Measurements from ENCODE around the gene SHC1.

Gene SHC1

GRCh38 chr1:154971341-154971998, 923 bp upstream of the SHC1 start:
- Histone ChIP-seq H3K36me3 (ENCODE audit: insufficient read depth, low read length) (no peaks in the 10 kb centered on the region; the same call in 1 of the 2 replicates), H3K27ac (ENCODE audit: low read depth, low read length) (peak overlapping the region; percentile 97), H3K4me3 (ENCODE audit: low read depth, low read length) (peak overlapping the region; percentile 90), H2AFZ (ENCODE audit: low read length, unreplicated experiment) (no peak overlapping the region), H3K79me2 (ENCODE audit: control insufficient read depth, insufficient read depth, low read length, unreplicated experiment) (peaks cover 60% of the 10 kb centered on the region), H3K4me1 (ENCODE audit: control insufficient read depth, insufficient read depth, low read length, unreplicated experiment) (peaks cover 46% of the 10 kb centered on the region), H3K27me3 (ENCODE audit: insufficient read depth, low read length) (no peaks in the 10 kb centered on the region)

DNA sequence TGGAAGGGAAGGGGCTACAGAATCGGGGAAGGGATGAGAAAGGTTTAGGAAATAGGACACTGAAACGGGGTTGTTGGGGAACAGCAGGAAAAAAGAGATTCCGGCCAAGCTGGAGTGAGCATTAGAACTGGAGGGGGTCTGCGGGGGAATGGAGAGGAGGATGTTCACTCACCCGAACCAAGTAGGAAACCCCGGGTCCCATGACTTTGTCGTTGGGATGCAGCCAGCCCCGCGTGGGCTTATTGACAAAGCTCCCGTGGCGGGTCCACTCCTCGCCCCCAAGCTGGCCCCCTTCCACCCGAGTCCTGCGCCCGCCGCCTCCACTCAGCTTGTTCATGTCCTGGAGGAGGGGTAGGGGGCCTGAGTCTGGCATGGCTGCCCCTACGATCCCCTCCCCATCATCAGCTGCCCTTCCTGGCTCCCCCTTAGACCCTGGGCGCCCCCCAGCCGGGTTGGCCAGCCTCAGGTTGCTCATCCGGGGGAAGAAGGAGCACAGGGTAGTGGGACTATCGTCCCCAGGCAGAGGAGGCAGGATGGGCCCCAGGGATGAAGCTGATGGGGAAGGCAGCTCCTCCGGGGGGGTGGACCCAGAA, 591 bp downstream of the SHC1 start:
- H3K36me3 ChIP-seq (ENCODE audit: insufficient read depth, low read length), result no peaks in the 10 kb centered on the region; the same call in 1 of the 2 replicates
- H3K79me2 ChIP-seq (ENCODE audit: control insufficient read depth, insufficient read depth, low read length, unreplicated experiment), result peaks cover 51% of the 10 kb centered on the region
- H3K4me3 ChIP-seq (ENCODE audit: low read depth, low read length), result peak overlapping the region; percentile 90
- peak overlapping the region; percentile 97 for H3K27ac ChIP-seq (ENCODE audit: low read depth, low read length)
- H3K27me3 ChIP-seq (ENCODE audit: insufficient read depth, low read length), result no peaks in the 10 kb centered on the region
- H3K4me1 ChIP-seq (ENCODE audit: control insufficient read depth, insufficient read depth, low read length, unreplicated experiment), result peaks cover 50% of the 10 kb centered on the region
- no peak overlapping the region for H2AFZ ChIP-seq (ENCODE audit: low read length, unreplicated experiment)

DNA sequence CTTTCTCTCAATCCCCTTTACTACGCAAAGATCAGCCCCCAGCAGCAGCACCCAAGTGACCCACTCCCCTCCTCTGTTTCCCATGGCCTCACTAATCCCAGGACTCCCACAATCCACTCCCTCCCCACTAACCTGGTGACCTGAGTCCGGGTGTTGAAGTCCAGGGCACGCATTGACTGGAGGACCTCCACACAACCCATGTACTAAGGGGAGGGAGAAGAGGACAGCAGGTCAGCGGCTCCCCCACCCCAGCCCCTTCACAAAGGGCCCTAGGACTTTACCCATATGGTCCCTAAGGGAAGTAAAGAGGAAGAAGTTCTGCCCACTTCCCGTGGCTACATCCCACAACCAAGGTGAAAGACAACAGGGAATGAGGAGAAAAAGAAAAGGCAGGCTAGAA, 1.3 kb downstream of the SHC1 start:
- H2AFZ ChIP-seq (ENCODE audit: low read length, unreplicated experiment), result no peak overlapping the region
- H3K4me3 ChIP-seq (ENCODE audit: low read depth, low read length), result peak overlapping the region; percentile 90
- H3K4me1 ChIP-seq (ENCODE audit: control insufficient read depth, insufficient read depth, low read length, unreplicated experiment), result peaks cover 50% of the 10 kb centered on the region
- H3K27ac ChIP-seq (ENCODE audit: low read depth, low read length), result peak overlapping the region; percentile 97
- peaks cover 50% of the 10 kb centered on the region for H3K79me2 ChIP-seq (ENCODE audit: control insufficient read depth, insufficient read depth, low read length, unreplicated experiment)
- peaks cover 3% of the 10 kb centered on the region; the same call in 1 of the 2 replicates for H3K36me3 ChIP-seq (ENCODE audit: insufficient read depth, low read length)
- H3K27me3 ChIP-seq (ENCODE audit: insufficient read depth, low read length), result no peaks in the 10 kb centered on the region

GRCh38 chr1:154968731-154969130, 1.8 kb downstream of the SHC1 start:
- H3K27me3 ChIP-seq (ENCODE audit: insufficient read depth, low read length), result no peaks in the 10 kb centered on the region
- H3K27ac ChIP-seq (ENCODE audit: low read depth, low read length), result peak overlapping the region; percentile 97
- H3K79me2 ChIP-seq (ENCODE audit: control insufficient read depth, insufficient read depth, low read length, unreplicated experiment), result peaks cover 50% of the 10 kb centered on the region
- H3K4me1 ChIP-seq (ENCODE audit: control insufficient read depth, insufficient read depth, low read length, unreplicated experiment), result peaks cover 53% of the 10 kb centered on the region
- peaks cover 3% of the 10 kb centered on the region; the same call in 1 of the 2 replicates for H3K36me3 ChIP-seq (ENCODE audit: insufficient read depth, low read length)
- peak overlapping the region; percentile 90 for H3K4me3 ChIP-seq (ENCODE audit: low read depth, low read length)
- H2AFZ ChIP-seq (ENCODE audit: low read length, unreplicated experiment), result no peak overlapping the region

DNA sequence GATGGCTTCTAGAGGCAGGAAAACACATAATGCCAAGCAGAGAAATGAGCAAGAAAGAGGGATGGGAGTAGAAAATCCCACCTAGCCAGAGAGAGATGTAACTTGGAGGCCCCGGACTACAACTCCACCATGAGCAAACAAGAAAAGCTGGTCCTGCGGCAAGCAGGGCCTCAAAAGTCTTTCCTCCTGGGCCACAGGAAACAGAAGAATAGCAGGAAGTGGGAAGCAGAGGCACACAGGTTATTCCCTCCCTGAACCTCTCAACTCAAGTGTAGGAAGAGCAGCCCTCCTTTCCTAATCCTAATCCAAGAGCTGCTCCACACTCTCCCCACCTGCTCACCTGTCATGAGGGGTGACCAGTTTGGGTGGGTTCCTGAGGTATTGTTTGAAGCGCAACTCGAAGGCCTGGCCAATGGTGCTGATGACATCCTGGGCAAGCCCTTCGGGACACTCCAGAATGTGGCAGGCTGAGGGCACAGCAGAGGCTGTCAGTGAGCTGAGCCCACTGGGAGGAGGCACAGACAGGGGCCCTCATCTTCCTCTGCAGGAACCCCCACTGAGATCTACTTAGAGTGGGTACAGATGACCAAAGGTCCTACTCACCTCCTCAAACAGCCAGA, 3.1 kb downstream of the SHC1 start:
- H3K27ac ChIP-seq (ENCODE audit: low read depth, low read length), result peak overlapping the region; percentile 31
- H3K79me2 ChIP-seq (ENCODE audit: control insufficient read depth, insufficient read depth, low read length, unreplicated experiment), result peaks cover 50% of the 10 kb centered on the region
- peak overlapping the region; percentile 90; the same call in 1 of the 2 replicates for H3K4me3 ChIP-seq (ENCODE audit: low read depth, low read length)
- H3K36me3 ChIP-seq (ENCODE audit: insufficient read depth, low read length), result peaks cover 3% of the 10 kb centered on the region; the same call in 1 of the 2 replicates
- H2AFZ ChIP-seq (ENCODE audit: low read length, unreplicated experiment), result no peak overlapping the region
- H3K27me3 ChIP-seq (ENCODE audit: insufficient read depth, low read length), result no peaks in the 10 kb centered on the region
- H3K4me1 ChIP-seq (ENCODE audit: control insufficient read depth, insufficient read depth, low read length, unreplicated experiment), result peaks cover 61% of the 10 kb centered on the region

- Histone ChIP-seq H3K4me1 (ENCODE audit: control insufficient read depth, insufficient read depth, low read length, unreplicated experiment) (peaks cover 51% of the 10 kb centered on the region), H3K79me2 (ENCODE audit: control insufficient read depth, insufficient read depth, low read length, unreplicated experiment) (peaks cover 50% of the 10 kb centered on the region), H3K4me3 (ENCODE audit: low read depth, low read length) (no peak overlapping the region), H3K27me3 (ENCODE audit: insufficient read depth, low read length) (no peaks in the 10 kb centered on the region), H2AFZ (ENCODE audit: low read length, unreplicated experiment) (no peak overlapping the region), H3K36me3 (ENCODE audit: insufficient read depth, low read length) (peaks cover 3% of the 10 kb centered on the region; the same call in 1 of the 2 replicates), H3K27ac (ENCODE audit: low read depth, low read length) (no peak overlapping the region)
Measured at GRCh38 chr1:154966111-154966510, 4.4 kb downstream of the SHC1 start.

DNA sequence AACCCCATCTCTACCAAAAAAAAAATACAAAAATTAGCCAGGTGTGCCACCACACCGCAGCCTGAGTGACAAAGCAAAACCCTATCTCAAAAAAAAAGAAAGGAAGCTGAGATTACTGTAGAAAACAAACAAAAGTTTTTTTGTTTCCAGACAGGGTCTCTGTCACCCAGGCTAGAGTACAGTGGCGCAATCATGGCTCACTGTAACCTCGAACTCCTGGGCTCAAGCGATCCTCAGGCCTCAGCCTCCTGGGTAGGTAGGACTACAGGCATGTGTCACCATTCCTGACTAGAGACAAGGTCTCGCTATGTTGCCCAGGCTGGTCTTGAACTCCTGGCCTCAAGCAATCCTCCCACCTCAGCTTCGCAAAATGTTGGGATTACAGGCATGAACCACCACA, 6.2 kb downstream of the SHC1 start:
- H2AFZ ChIP-seq (ENCODE audit: low read length, unreplicated experiment), result no peak overlapping the region
- peaks cover 50% of the 10 kb centered on the region for H3K4me1 ChIP-seq (ENCODE audit: control insufficient read depth, insufficient read depth, low read length, unreplicated experiment)
- H3K36me3 ChIP-seq (ENCODE audit: insufficient read depth, low read length), result peaks cover 3% of the 10 kb centered on the region; the same call in 1 of the 2 replicates
- H3K27ac ChIP-seq (ENCODE audit: low read depth, low read length), result peak overlapping the region; percentile 15; the same call in 1 of the 2 replicates
- no peaks in the 10 kb centered on the region for H3K27me3 ChIP-seq (ENCODE audit: insufficient read depth, low read length)
- H3K4me3 ChIP-seq (ENCODE audit: low read depth, low read length), result no peak overlapping the region
- peaks cover 43% of the 10 kb centered on the region for H3K79me2 ChIP-seq (ENCODE audit: control insufficient read depth, insufficient read depth, low read length, unreplicated experiment)

DNA sequence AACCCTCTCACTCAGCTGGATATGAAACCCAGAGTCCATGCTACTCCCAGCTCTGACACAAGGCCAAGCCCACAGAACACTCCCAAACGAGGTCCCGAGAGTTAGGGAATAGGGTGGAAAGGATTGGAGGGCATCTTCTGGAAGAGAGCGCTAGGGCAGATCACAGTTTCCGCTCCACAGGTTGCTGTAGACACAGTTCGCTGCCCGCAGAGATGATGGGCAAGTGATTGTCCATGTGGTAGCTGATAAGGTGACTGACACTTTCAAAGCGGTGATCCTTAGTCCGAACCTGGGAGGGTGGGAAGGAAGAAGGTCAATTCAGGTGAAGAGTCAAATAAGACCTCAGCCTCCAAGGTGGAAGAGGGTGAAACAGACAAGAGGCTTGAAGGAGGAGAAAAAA, 6.9 kb downstream of the SHC1 start:
- Histone ChIP-seq H2AFZ (ENCODE audit: low read length, unreplicated experiment) (no peak overlapping the region), H3K36me3 (ENCODE audit: insufficient read depth, low read length) (peaks cover 3% of the 10 kb centered on the region; the same call in 1 of the 2 replicates), H3K4me1 (ENCODE audit: control insufficient read depth, insufficient read depth, low read length, unreplicated experiment) (peaks cover 49% of the 10 kb centered on the region), H3K4me3 (ENCODE audit: low read depth, low read length) (no peak overlapping the region), H3K79me2 (ENCODE audit: control insufficient read depth, insufficient read depth, low read length, unreplicated experiment) (peaks cover 36% of the 10 kb centered on the region), H3K27me3 (ENCODE audit: insufficient read depth, low read length) (no peaks in the 10 kb centered on the region), H3K27ac (ENCODE audit: low read depth, low read length) (no peak overlapping the region)

DNA sequence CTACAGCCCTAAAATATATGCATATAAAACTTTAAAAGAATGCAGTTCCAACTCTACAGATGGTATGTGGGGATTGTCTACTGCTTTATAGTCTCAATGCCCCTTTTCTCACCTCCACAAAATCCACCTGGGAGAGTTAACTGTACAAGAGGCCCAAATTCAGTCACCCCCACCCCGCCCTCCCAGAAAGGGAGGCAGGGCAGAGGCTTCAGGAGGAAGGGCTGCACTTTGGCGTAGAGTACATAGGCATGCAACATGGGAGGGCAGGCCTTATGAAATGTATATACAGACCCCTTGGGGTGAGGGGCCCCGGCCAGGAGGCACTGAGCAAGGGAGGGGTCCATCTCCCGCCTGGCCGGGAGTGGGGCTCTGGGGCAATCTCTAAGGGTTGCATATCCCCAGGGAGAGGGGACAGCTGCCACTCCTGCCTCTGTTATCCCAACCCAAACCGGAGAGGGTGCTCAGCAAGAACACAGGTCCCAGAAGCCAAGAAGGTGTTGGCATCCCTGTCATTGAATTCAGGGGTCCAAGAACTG, 7.7 kb downstream of the SHC1 start:
- peaks cover 3% of the 10 kb centered on the region; the same call in 1 of the 2 replicates for H3K36me3 ChIP-seq (ENCODE audit: insufficient read depth, low read length)
- H3K79me2 ChIP-seq (ENCODE audit: control insufficient read depth, insufficient read depth, low read length, unreplicated experiment), result peaks cover 28% of the 10 kb centered on the region
- H3K27me3 ChIP-seq (ENCODE audit: insufficient read depth, low read length), result no peaks in the 10 kb centered on the region
- H3K4me1 ChIP-seq (ENCODE audit: control insufficient read depth, insufficient read depth, low read length, unreplicated experiment), result peaks cover 42% of the 10 kb centered on the region
- peak overlapping the region; percentile 83 for H3K4me3 ChIP-seq (ENCODE audit: low read depth, low read length)
- H2AFZ ChIP-seq (ENCODE audit: low read length, unreplicated experiment), result no peak overlapping the region
- H3K27ac ChIP-seq (ENCODE audit: low read depth, low read length), result no peak overlapping the region

DNA sequence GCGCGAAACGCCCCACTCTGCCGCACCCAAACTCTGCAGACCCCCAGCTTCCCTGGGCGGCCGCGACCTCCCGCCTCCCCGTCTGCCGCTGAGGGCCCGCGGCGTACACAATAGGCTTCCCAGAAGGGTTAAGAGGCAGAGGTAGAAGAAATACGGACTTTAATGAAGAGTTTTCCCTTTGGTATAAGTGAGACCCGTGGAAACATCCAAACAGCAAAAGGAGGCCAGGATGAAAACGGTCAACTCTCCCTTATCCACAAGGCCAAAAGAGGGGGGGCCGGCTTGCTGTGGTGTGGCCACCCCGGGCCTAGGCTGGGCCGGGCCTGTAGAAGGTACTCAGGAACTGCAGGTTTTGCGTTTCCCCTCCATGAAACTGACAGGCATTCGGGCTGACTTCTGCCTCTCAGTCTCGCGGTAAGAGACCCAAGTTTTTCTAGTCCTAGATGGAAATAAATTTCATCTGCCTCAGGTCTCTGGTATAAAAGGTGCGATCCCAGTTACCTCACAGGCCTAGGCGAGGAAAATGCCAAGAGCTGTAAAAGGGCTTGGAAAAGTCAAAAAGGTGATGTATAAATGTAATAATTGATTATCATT, 8.3 kb downstream of the SHC1 start:
- peaks cover 3% of the 10 kb centered on the region; the same call in 1 of the 2 replicates for H3K36me3 ChIP-seq (ENCODE audit: insufficient read depth, low read length)
- H3K4me1 ChIP-seq (ENCODE audit: control insufficient read depth, insufficient read depth, low read length, unreplicated experiment), result peaks cover 36% of the 10 kb centered on the region
- H2AFZ ChIP-seq (ENCODE audit: low read length, unreplicated experiment), result no peak overlapping the region
- no peaks in the 10 kb centered on the region for H3K27me3 ChIP-seq (ENCODE audit: insufficient read depth, low read length)
- peaks cover 22% of the 10 kb centered on the region for H3K79me2 ChIP-seq (ENCODE audit: control insufficient read depth, insufficient read depth, low read length, unreplicated experiment)
- peak overlapping the region; percentile 80 for H3K27ac ChIP-seq (ENCODE audit: low read depth, low read length)
- H3K4me3 ChIP-seq (ENCODE audit: low read depth, low read length), result peak overlapping the region; percentile 83
